Mammary epithelial cell (primary cell): ENCODE data around the gene ADGRB3.

Source experiments
- EZH2 ChIP-seq: IDR thresholded peaks from 2 replicates; pipeline ENCODE4 v1.6.1; 2012; ENCODE audit warnings: low read length, inconsistent platforms, borderline replicate concordance
- TF ChIP-seq, protein P1 (sequence below), 2 donors: IDR thresholded peaks in 1 of 2; conservative IDR thresholded peaks in 1 of 2; 2 replicates each; pipeline ENCODE4 v1.5.1; 2011 to 2012; ENCODE audit warnings: inconsistent platforms in 2 of 2, low read length in 2 of 2, mild to moderate bottlenecking in 2 of 2, control low read depth in 1 of 2, low read depth in 1 of 2; ENCODE audit not compliant: insufficient read depth in 1 of 2; ENCODE audit errors: extremely low read depth in 1 of 2

DNA sequence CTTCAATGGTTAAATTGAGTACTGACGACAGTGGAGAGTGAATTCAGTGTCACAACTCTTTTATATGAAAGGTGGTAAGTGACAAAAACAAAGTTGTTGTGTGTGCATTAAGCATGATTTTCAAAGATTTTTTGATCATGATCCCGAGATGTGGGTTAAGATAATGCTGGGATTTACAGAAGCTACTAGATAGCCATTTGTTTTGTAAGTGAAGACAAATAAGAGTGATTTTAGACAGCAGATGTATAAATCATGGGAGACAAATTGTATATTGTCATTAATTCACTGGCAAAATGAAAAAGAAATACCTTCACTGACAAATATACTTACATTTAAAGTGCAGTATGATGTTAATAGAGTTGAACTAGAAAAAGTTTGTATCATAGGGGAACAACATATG lies 6.1 kb downstream of the ADGRB3 start:
- TF ChIP-seq, protein P1, sequence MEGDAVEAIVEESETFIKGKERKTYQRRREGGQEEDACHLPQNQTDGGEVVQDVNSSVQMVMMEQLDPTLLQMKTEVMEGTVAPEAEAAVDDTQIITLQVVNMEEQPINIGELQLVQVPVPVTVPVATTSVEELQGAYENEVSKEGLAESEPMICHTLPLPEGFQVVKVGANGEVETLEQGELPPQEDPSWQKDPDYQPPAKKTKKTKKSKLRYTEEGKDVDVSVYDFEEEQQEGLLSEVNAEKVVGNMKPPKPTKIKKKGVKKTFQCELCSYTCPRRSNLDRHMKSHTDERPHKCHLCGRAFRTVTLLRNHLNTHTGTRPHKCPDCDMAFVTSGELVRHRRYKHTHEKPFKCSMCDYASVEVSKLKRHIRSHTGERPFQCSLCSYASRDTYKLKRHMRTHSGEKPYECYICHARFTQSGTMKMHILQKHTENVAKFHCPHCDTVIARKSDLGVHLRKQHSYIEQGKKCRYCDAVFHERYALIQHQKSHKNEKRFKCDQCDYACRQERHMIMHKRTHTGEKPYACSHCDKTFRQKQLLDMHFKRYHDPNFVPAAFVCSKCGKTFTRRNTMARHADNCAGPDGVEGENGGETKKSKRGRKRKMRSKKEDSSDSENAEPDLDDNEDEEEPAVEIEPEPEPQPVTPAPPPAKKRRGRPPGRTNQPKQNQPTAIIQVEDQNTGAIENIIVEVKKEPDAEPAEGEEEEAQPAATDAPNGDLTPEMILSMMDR (conservative IDR thresholded peaks at IDR 0.05 in 1 of 2, IDR thresholded peaks at IDR 0.05 in 1 of 2; ENCODE audit: extremely low read depth in 1 of 2, insufficient read depth in 1 of 2, low read depth in 1 of 2, low read length in 2 of 2): no peak
- TF ChIP-seq EZH2: no peak
